C4-2B (cell line): ENCODE measurements around the gene ERMN.

Source experiments
- ZFX ChIP-seq: fragments of 450-650 bp; IDR thresholded peaks from 2 replicates; pipeline ENCODE4 v1.6.1; 2017
- TF ChIP-seq, protein P1 (sequence below): fragments of 450-650 bp; conservative IDR thresholded peaks from 2 replicates; pipeline ENCODE4 v1.5.1; 2017; ENCODE audit warnings: mild to moderate bottlenecking

DNA sequence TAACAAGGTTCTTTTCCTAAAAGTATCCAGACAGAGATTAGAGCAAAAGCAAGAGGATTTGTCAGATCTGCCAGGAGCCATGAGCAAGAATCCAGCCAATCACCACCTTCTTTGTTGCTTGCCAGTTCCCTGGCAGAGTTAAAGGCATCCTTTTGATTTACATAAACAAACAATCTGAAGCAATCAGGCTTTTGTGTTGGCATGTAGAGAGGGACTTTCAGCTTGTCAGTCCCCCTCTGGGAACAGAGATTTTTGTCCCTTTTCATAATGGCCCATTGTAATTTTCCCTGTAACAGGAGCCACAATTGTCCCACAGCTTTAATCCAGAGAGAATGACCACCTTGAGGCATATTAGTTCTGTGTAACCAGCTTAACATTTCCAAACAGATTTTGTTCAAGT is at the start of gene ERMN:
- TF ChIP-seq, protein P1, sequence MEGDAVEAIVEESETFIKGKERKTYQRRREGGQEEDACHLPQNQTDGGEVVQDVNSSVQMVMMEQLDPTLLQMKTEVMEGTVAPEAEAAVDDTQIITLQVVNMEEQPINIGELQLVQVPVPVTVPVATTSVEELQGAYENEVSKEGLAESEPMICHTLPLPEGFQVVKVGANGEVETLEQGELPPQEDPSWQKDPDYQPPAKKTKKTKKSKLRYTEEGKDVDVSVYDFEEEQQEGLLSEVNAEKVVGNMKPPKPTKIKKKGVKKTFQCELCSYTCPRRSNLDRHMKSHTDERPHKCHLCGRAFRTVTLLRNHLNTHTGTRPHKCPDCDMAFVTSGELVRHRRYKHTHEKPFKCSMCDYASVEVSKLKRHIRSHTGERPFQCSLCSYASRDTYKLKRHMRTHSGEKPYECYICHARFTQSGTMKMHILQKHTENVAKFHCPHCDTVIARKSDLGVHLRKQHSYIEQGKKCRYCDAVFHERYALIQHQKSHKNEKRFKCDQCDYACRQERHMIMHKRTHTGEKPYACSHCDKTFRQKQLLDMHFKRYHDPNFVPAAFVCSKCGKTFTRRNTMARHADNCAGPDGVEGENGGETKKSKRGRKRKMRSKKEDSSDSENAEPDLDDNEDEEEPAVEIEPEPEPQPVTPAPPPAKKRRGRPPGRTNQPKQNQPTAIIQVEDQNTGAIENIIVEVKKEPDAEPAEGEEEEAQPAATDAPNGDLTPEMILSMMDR = no peak
- TF ChIP-seq ZFX = no peak
